ENCODE data around the gene HNRNPUL2. TPM values are rescaled to one million over a fixed set of nuclear protein-coding genes. Genes with fewer than 3 reads are reported as not detected.

The HNRNPUL2 gene
- total and polyA plus RNA-seq, 2 of the 8 experiments (the other 6 are each of a cell fraction or from before 2014, with no cell fraction given) = 14.9 to 46.4 TPM

- TF ChIP-seq CHD7 (IDR thresholded peaks at IDR 0.05; ENCODE audit: insufficient replicate concordance, low read length) (no peak), JUND (IDR thresholded peaks at IDR 0.05; ENCODE audit: low read length) (no peak), EZH2 (IDR thresholded peaks at IDR 0.05; ENCODE audit: low read depth, low read length, severe bottlenecking) (no peak), TAF7 (optimal IDR thresholded peaks at IDR 0.05; ENCODE audit: borderline replicate concordance, low read depth, low read length) (no peak), CBX5 (IDR thresholded peaks at IDR 0.05; ENCODE audit: low read depth, low read length) (no peak), RXRA (IDR thresholded peaks at IDR 0.05; ENCODE audit: insufficient read depth, low read depth, low read length) (no peak)
Measured at GRCh38 chr11:62677156-62677555, 50.1 kb downstream of the HNRNPUL2 start (continued).
